Prostate gland (tissue), 2 donors: Measurements from ENCODE around the gene FAM107B.

Experiments used
- CTCF ChIP-seq, 4 experiments: fragments of 200-600 bp in 2 of 4; fragments of 450-650 bp in 2 of 4; sonication (generic) in 2 of 4; IDR thresholded peaks; 1 replicate in 3 of 4; 2 replicates in 1 of 4; pipeline ENCODE4 v1.5.1; 2016 to 2019; ENCODE audit warnings: antibody characterized with exemption in 4 of 4, mild to moderate bottlenecking in 2 of 4, moderate library complexity in 2 of 4
- POLR2A ChIP-seq: fragments of 450-650 bp; IDR thresholded peaks from one replicate; pipeline ENCODE4 v1.6.1; 2016; ENCODE audit warnings: antibody characterized with exemption, mild to moderate bottlenecking
- POLR2AphosphoS5 ChIP-seq: sonication (generic); formaldehyde crosslinking; IDR thresholded peaks from one replicate; pipeline ENCODE4 v1.6.1; 2017; ENCODE audit warnings: antibody characterized with exemption

DNA sequence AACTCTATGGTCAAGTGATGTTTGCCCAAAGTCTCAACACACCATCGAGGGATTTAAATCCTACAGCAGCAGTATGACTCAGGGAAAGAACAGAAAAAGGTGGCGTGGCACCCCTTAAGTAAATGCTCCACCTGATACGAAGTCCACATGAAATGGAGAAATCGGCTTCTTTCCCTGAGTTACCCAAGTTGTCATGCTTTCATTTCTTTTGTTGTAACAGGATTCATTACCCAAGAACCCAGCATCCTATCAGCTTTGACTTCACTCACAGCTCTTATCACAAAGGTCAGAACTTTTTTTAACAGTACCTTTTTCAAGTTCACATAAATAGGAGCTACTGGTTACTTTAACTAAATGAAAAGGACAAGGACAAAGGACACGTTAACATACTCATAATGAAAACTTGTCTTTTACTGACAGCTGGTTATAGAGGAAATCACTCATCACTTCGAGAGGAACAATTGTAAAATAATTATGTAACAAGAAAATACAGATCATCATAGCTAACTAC is 224.2 kb downstream of the FAM107B start:
- no peak for TF ChIP-seq CTCF (IDR thresholded peaks at IDR 0.05)
- TF ChIP-seq POLR2A, result no peak
- TF ChIP-seq POLR2AphosphoS5, result no peak
